KOPT-K1 (cell line): ENCODE data around the gene OR4P4.

Experiments
- H3K27ac ChIP-seq: fragments of 200-600 bp; sonication (generic); 2 replicates; pipeline ENCODE4 v1.5.1; 2016; ENCODE audit warnings: antibody characterized with exemption, mild to moderate bottlenecking, low read depth, low read length; ENCODE audit not compliant: poor library complexity, severe bottlenecking
- H3K36me3 ChIP-seq: fragments of 200-600 bp; sonication (generic); 2 replicates; pipeline ENCODE4 v1.5.1; 2017; ENCODE audit warnings: antibody characterized with exemption, mild to moderate bottlenecking, low read length, moderate library complexity; ENCODE audit not compliant: insufficient read depth
- H3K9me3 ChIP-seq: fragments of 200-600 bp; sonication (generic); 2 replicates; pipeline ENCODE4 v1.5.1; 2017; ENCODE audit warnings: antibody characterized with exemption, low read length, mild to moderate bottlenecking; ENCODE audit not compliant: insufficient read depth, poor library complexity, severe bottlenecking

OR4P4 gene

GRCh38 chr11:55634813-55635212 lies at the start of gene OR4P4:
OR4P4 (plus strand) TSS chr11:55635113.
- no peak within 1 kb of the TSS for H3K27ac ChIP-seq
- H3K9me3 ChIP-seq, result no peaks in the 10 kb centered on the region
- H3K36me3 ChIP-seq, result no peaks in the 10 kb centered on the region

GRCh38 chr11:55607545-55607944 lies 27.4 kb upstream of the OR4P4 start, which contains the start of gene OR4C11:
OR4C11 (minus strand) TSS chr11:55607645; CDS start chr11:55604373, 3,272 bp downstream.
- Histone ChIP-seq H3K27ac (no peak within 1 kb of the TSS), H3K9me3 (no peaks in the 10 kb centered on the region), H3K36me3 (no peaks in the 10 kb centered on the region)

GRCh38 chr11:55624531-55624930 lies 10.4 kb upstream of the OR4P4 start:
- H3K27ac ChIP-seq, result no peak overlapping the region
- H3K9me3 ChIP-seq, result peaks cover 5% of the 10 kb centered on the region
- H3K36me3 ChIP-seq, result no peaks in the 10 kb centered on the region

- no peaks in the 10 kb centered on the region for H3K36me3 ChIP-seq
- H3K9me3 ChIP-seq, result no peaks in the 10 kb centered on the region
- H3K27ac ChIP-seq, result no peak within 1 kb of the TSS
Observed at GRCh38 chr11:55648027-55648426, 13.1 kb downstream of the OR4P4 start, which contains the start of gene OR4S2. OR4S2 (plus strand) TSS chr11:55648327; CDS start chr11:55650904, 2,577 bp downstream.

- Histone ChIP-seq H3K9me3 (no peaks in the 10 kb centered on the region), H3K27ac (no peak overlapping the region)
Observed at GRCh38 chr11:55652560-55652959, 17.6 kb downstream of the OR4P4 start.

GRCh38 chr11:55655096-55655495 lies 20.2 kb downstream of the OR4P4 start:
- H3K36me3 ChIP-seq, result no peaks in the 10 kb centered on the region

More at GRCh38 chr11:55652560-55652959, 17.6 kb downstream of the OR4P4 start:
- no peaks in the 10 kb centered on the region for H3K36me3 ChIP-seq

GRCh38 chr11:55658031-55658573 lies 23.2 kb downstream of the OR4P4 start:
- H3K27ac ChIP-seq, result no peak overlapping the region
- no peaks in the 10 kb centered on the region for H3K9me3 ChIP-seq
- no peaks in the 10 kb centered on the region for H3K36me3 ChIP-seq

More at GRCh38 chr11:55655096-55655495, 20.2 kb downstream of the OR4P4 start:
- H3K9me3 ChIP-seq, result no peaks in the 10 kb centered on the region
- no peak overlapping the region for H3K27ac ChIP-seq

GRCh38 chr11:55658608-55659007 lies 23.7 kb downstream of the OR4P4 start:
- Histone ChIP-seq H3K36me3 (no peaks in the 10 kb centered on the region), H3K27ac (no peak overlapping the region), H3K9me3 (no peaks in the 10 kb centered on the region)

- no peak within 1 kb of the TSS for H3K27ac ChIP-seq
- H3K36me3 ChIP-seq, result no peaks in the 10 kb centered on the region
- H3K9me3 ChIP-seq, result no peaks in the 10 kb centered on the region
Observed at GRCh38 chr11:55661901-55662300, 27.0 kb downstream of the OR4P4 start, which contains the start of gene OR4C6. OR4C6 (plus strand) TSS chr11:55662201; CDS start chr11:55665167, 2,966 bp downstream.

- Histone ChIP-seq H3K36me3 (no peaks in the 10 kb centered on the region), H3K9me3 (no peaks in the 10 kb centered on the region), H3K27ac (no peak overlapping the region)
Observed at GRCh38 chr11:55669376-55669775, 34.5 kb downstream of the OR4P4 start.

- Histone ChIP-seq H3K36me3 (no peaks in the 10 kb centered on the region), H3K9me3 (no peaks in the 10 kb centered on the region), H3K27ac (no peak overlapping the region)
Observed at GRCh38 chr11:55673860-55674259, 38.9 kb downstream of the OR4P4 start.
